H1 (cell line): Measurements from ENCODE around the gene PTPRD. TPM values are rescaled to one million over a fixed set of nuclear protein-coding genes. Genes with fewer than 3 reads are reported as not detected.

Source experiments
- CTCF ChIA-PET: fragments of 300-600 bp; sonication (Branson Sonifier 250); formaldehyde crosslinking; loops from one replicate; lab custom pipeline; 2021; ENCODE audit not compliant: partially characterized antibody; lab: Charles Lee
- POLR2A ChIA-PET: fragments of 300-600 bp; sonication (Branson Sonifier 250); formaldehyde crosslinking; loops from one replicate; lab custom pipeline; 2021; ENCODE audit warnings: inconsistent platforms; ENCODE audit not compliant: partially characterized antibody; lab: Charles Lee
- DNase-seq, 2 experiments: peaks; one replicate each; pipeline versions ENCODE4 v3.0.0 to v3.0.0-alpha.2; 2010 to 2022; ENCODE audit warnings: low spot score in 2 of 2, low read depth in 1 of 2, mixed read lengths in 1 of 2
- FAIRE-seq: peaks from 2 replicates; lab custom pipeline; 2011; peaks lifted over from hg19 to GRCh38; lab: Jason Lieb, UNC
- H2AFZ ChIP-seq: 2 replicates; pipeline ENCODE4 v1.8.1; 2012; ENCODE audit warnings: low read length, inconsistent platforms
- H2AK5ac ChIP-seq: 2 replicates; pipeline ENCODE4 v1.6.1; 2013; ENCODE audit warnings: low read depth, low read length
- H2BK120ac ChIP-seq: replicated peaks from 2 replicates; pipeline ENCODE3; 2013; ENCODE audit warnings: low read depth, low read length, inconsistent platforms
- H2BK12ac ChIP-seq: 2 replicates; pipeline ENCODE4 v1.6.1; 2013; ENCODE audit warnings: low read depth, low read length
- H2BK15ac ChIP-seq: 2 replicates; pipeline ENCODE4 v1.6.1; 2013; ENCODE audit warnings: low read length
- H2BK20ac ChIP-seq: 2 replicates; pipeline ENCODE4 v1.6.1; 2013; ENCODE audit warnings: low read length
- H2BK5ac ChIP-seq: 2 replicates; pipeline ENCODE4 v1.6.1; 2013; ENCODE audit warnings: low read depth, low read length
- H3K14ac ChIP-seq: 2 replicates; pipeline ENCODE4 v1.6.1; 2013; ENCODE audit warnings: inconsistent platforms; ENCODE audit not compliant: insufficient read length
- H3K18ac ChIP-seq: 2 replicates; pipeline ENCODE4 v1.6.1; 2013; ENCODE audit warnings: low read length; ENCODE audit errors: extremely low read depth
- H3K23ac ChIP-seq: 2 replicates; pipeline ENCODE4 v1.6.1; 2013; ENCODE audit warnings: inconsistent platforms; ENCODE audit not compliant: insufficient read length
- H3K23me2 ChIP-seq: 2 replicates; pipeline ENCODE4 v1.6.1; 2013; ENCODE audit warnings: low read depth, low read length
- H3K27ac ChIP-seq: 2 replicates; pipeline ENCODE4 v1.6.1; 2011; ENCODE audit warnings: low read depth, low read length, inconsistent platforms
- H3K27me3 ChIP-seq, 4 experiments: replicated peaks in 1 of 4; 1 replicate in 1 of 4; 2 replicates in 3 of 4; pipeline versions ENCODE4 v1.6.1 to v1.8.1; 2011 to 2013; ENCODE audit warnings: low read length in 3 of 4, mild to moderate bottlenecking in 3 of 4, inconsistent platforms in 2 of 4, mixed read lengths in 2 of 4, moderate library complexity in 1 of 4; ENCODE audit not compliant: control insufficient read depth in 3 of 4, insufficient read depth in 3 of 4; ENCODE audit errors: extremely low read depth in 1 of 4
- H3K36me3 ChIP-seq, 4 experiments: 2 replicates each; pipeline versions ENCODE4 v1.6.1 to v1.8.1; 2011 to 2013; ENCODE audit warnings: mild to moderate bottlenecking in 4 of 4, low read length in 3 of 4, moderate library complexity in 2 of 4, control low read depth in 1 of 4, inconsistent platforms in 1 of 4; ENCODE audit not compliant: insufficient read depth in 4 of 4, control insufficient read depth in 2 of 4
- H3K4ac ChIP-seq: replicated peaks from 2 replicates; pipeline ENCODE3; 2013; ENCODE audit warnings: low read length, low read depth, mixed read lengths, inconsistent platforms; ENCODE audit not compliant: insufficient read length
- H3K4me1 ChIP-seq, 4 experiments: replicated peaks in 1 of 4; 1 replicate in 1 of 4; 2 replicates in 3 of 4; pipeline versions ENCODE4 v1.6.1 to v1.8.1; 2011 to 2013; ENCODE audit warnings: low read length in 3 of 4, inconsistent platforms in 2 of 4, mixed read lengths in 1 of 4; ENCODE audit not compliant: insufficient read depth in 4 of 4, control insufficient read depth in 3 of 4
- H3K4me2 ChIP-seq, 2 experiments: 2 replicates each; pipeline versions ENCODE4 v1.6.1 to v1.8.1; 2011 to 2013; ENCODE audit warnings: low read depth in 2 of 2, low read length in 2 of 2, control low read depth in 1 of 2, inconsistent platforms in 1 of 2, mild to moderate bottlenecking in 1 of 2; ENCODE audit not compliant: insufficient read depth in 1 of 2
- H3K4me3 ChIP-seq, 4 experiments: fragments of 200-600, 300-600 bp in 1 of 4; sonication (generic), shearing (Covaris generic), sonication (Bioruptor Twin) in 1 of 4; 2 replicates each; pipeline versions ENCODE4 v1.5.1 to v1.8.1; 2011 to 2016; ENCODE audit warnings: low read length in 4 of 4, low read depth in 3 of 4, control low read depth in 2 of 4, inconsistent platforms in 2 of 4, mild to moderate bottlenecking in 2 of 4, mixed read lengths in 1 of 4, moderate library complexity in 1 of 4; ENCODE audit not compliant: insufficient read depth in 2 of 4; ENCODE audit errors: extremely low read depth in 1 of 4
- H3K56ac ChIP-seq: replicated peaks from 2 replicates; pipeline ENCODE3; 2013; ENCODE audit warnings: low read depth, mild to moderate bottlenecking, mixed read lengths, low read length, inconsistent platforms; ENCODE audit not compliant: insufficient read length
- H3K79me1 ChIP-seq: 2 replicates; pipeline ENCODE4 v1.6.1; 2013; ENCODE audit warnings: low read depth, low read length, control low read depth
- H3K79me2 ChIP-seq, 2 experiments: 2 replicates each; pipeline versions ENCODE4 v1.6.1 to v1.8.1; 2012 to 2013; ENCODE audit warnings: low read length in 2 of 2, mild to moderate bottlenecking in 2 of 2, inconsistent platforms in 1 of 2; ENCODE audit not compliant: insufficient read depth in 2 of 2, control insufficient read depth in 1 of 2
- H3K9ac ChIP-seq, 4 experiments: replicated peaks in 1 of 4; 1 replicate in 1 of 4; 2 replicates in 3 of 4; pipeline versions ENCODE4 v1.6.1 to v1.8.1; 2011 to 2013; ENCODE audit warnings: low read depth in 3 of 4, low read length in 3 of 4, control low read depth in 2 of 4, mild to moderate bottlenecking in 2 of 4, moderate library complexity in 2 of 4, inconsistent platforms in 1 of 4; ENCODE audit errors: extremely low read depth in 1 of 4
- H3K9me3 ChIP-seq, 2 experiments: 2 replicates each; pipeline versions ENCODE4 v1.6.1 to v1.8.1; 2012 to 2013; ENCODE audit warnings: mild to moderate bottlenecking in 2 of 2, moderate library complexity in 2 of 2, control low read depth in 1 of 2, inconsistent platforms in 1 of 2, low read depth in 1 of 2, low read length in 1 of 2, mixed read lengths in 1 of 2; ENCODE audit not compliant: insufficient read depth in 2 of 2
- H4K20me1 ChIP-seq, 2 experiments: replicated peaks in 1 of 2; 2 replicates each; pipeline versions ENCODE3 to v1.8.1; 2011 to 2013; ENCODE audit warnings: inconsistent platforms in 2 of 2, low read length in 2 of 2, mild to moderate bottlenecking in 1 of 2; ENCODE audit not compliant: insufficient read depth in 2 of 2, control insufficient read depth in 1 of 2
- H4K5ac ChIP-seq: 2 replicates; pipeline ENCODE4 v1.6.1; 2013; ENCODE audit warnings: low read length, low read depth, mixed read lengths, inconsistent platforms; ENCODE audit not compliant: insufficient read length
- H4K8ac ChIP-seq: 2 replicates; pipeline ENCODE4 v1.8.0; 2013; ENCODE audit warnings: mild to moderate bottlenecking, moderate library complexity, low read length, inconsistent platforms; ENCODE audit not compliant: insufficient read depth; ENCODE audit errors: extremely low read depth
- H4K91ac ChIP-seq: replicated peaks from 2 replicates; pipeline ENCODE3; 2013; ENCODE audit warnings: low read length, mixed read lengths, inconsistent platforms; ENCODE audit not compliant: insufficient read length
- ATF3 ChIP-seq: IDR thresholded peaks from 2 replicates; pipeline ENCODE4 v1.6.1; 2011; ENCODE audit warnings: low read depth, mild to moderate bottlenecking, low read length; ENCODE audit not compliant: insufficient read depth
- CTBP2 ChIP-seq: IDR thresholded peaks from 2 replicates; pipeline ENCODE4 v1.7.0; 2011; ENCODE audit warnings: borderline replicate concordance, mild to moderate bottlenecking, moderate library complexity, mixed read lengths, low read length; ENCODE audit not compliant: insufficient read depth, insufficient read length
- GTF2F1 ChIP-seq: IDR thresholded peaks from 2 replicates; pipeline ENCODE4 v1.6.1; 2012; ENCODE audit warnings: low read depth, low read length, improper control_type of control experiment, borderline replicate concordance
- HDAC6 ChIP-seq: IDR thresholded peaks from one replicate; pipeline ENCODE4 v1.7.1; 2012; ENCODE audit warnings: low read depth, mild to moderate bottlenecking, inconsistent platforms, low read length, moderate library complexity
- JUN ChIP-seq: IDR thresholded peaks from 2 replicates; pipeline ENCODE4 v1.6.1; 2011; ENCODE audit warnings: low read depth, mild to moderate bottlenecking, improper control_type of control experiment, low read length
- KDM5A ChIP-seq: fragments of 200-600 bp; IDR thresholded peaks from 2 replicates; pipeline ENCODE4 v1.7.1; 2012; ENCODE audit warnings: mild to moderate bottlenecking, low read length, inconsistent platforms, mixed read lengths
- RFX5 ChIP-seq: IDR thresholded peaks from 2 replicates; pipeline ENCODE4 v1.6.1; 2011; ENCODE audit warnings: low read depth, low read length, improper control_type of control experiment, borderline replicate concordance
- SIN3A ChIP-seq, 2 experiments: IDR thresholded peaks in 1 of 2; conservative IDR thresholded peaks in 1 of 2; 2 replicates each; pipeline ENCODE4 v1.6.1; 2011 to 2012; ENCODE audit warnings: low read length in 2 of 2, improper control_type of control experiment in 1 of 2, low read depth in 1 of 2, mild to moderate bottlenecking in 1 of 2
- SP4 ChIP-seq: IDR thresholded peaks from 2 replicates; pipeline ENCODE4 v1.6.1; 2012; ENCODE audit warnings: low read length, inconsistent platforms
- TEAD4 ChIP-seq: IDR thresholded peaks from 2 replicates; pipeline ENCODE4 v1.6.1; 2012; ENCODE audit warnings: low read depth, low read length, inconsistent platforms, mixed read lengths
- USF2 ChIP-seq: IDR thresholded peaks from 2 replicates; pipeline ENCODE4 v1.6.1; 2011; ENCODE audit warnings: low read length, improper control_type of control experiment
- YY1 ChIP-seq: IDR thresholded peaks from 2 replicates; pipeline ENCODE4 v1.6.1; 2011; ENCODE audit warnings: low read depth, mild to moderate bottlenecking, low read length
- ZNF274 ChIP-seq: IDR thresholded peaks from 2 replicates; pipeline ENCODE4 v1.7.0; 2012; ENCODE audit warnings: low read length, borderline replicate concordance; ENCODE audit errors: extremely low read depth
- WGBS, 2 experiments: shearing (Covaris generic) in 1 of 2; methylation state at CpG; one replicate each; pipeline versions ENCODE4 v1.1.6 to v1.1.7; 2013 to 2015; ENCODE audit warnings: low lambda C conversion rate in 2 of 2, mixed read lengths in 2 of 2, inconsistent platforms in 1 of 2, low coverage in 1 of 2, missing lambda C conversion rate in 1 of 2; ENCODE audit not compliant: insufficient replicate concordance in 2 of 2, insufficient coverage in 1 of 2, insufficient read length in 1 of 2; ENCODE audit errors: extremely low coverage in 1 of 2, missing lambda C conversion rate in 1 of 2; 5-methylcytosine and 5-hydroxymethylcytosine counted together
- polyA plus RNA-seq, 7 experiments: library from polyadenylated mRNA; depleted of rRNA in 3 of 7; stranded (reverse) in 5 of 7; unstranded in 2 of 7; fragments of >200 nt in 5 of 7; fragments of 200-250 nt in 2 of 7; gene quantifications; 1 replicate in 5 of 7; 2 replicates in 1 of 7; 4 replicates in 1 of 7; pipeline versions ENCODE4 v1.2.1 to v1.2.3, GENCODE V29; 2011 to 2013; ENCODE audit warnings: missing spikeins in 2 of 7, mixed read lengths in 2 of 7
- total RNA-seq: library from RNA; stranded (reverse); fragmentation: NEBNext Ultra II Directional; extraction: Animal tissue kit (Norgen Biotek cat#: 25700); gene quantifications from 2 replicates; pipeline ENCODE4 v1.2.1, GENCODE V29; 2021

The PTPRD gene
- total and polyA plus RNA-seq, 2 of the 8 experiments (the other 6 are each of a cell fraction or from before 2014, with no cell fraction given) = 17.2 to 77.0 TPM

GRCh38 chr9:8558176-8558575 lies 2054.6 kb downstream of the PTPRD start:
- H4K8ac ChIP-seq = no peak overlapping the region
- no peak overlapping the region for H3K4me2 ChIP-seq
- no peak overlapping the region for H3K18ac ChIP-seq
- H4K20me1 ChIP-seq = no peaks in the 10 kb centered on the region
- H2BK12ac ChIP-seq = no peak overlapping the region
- no peak overlapping the region for H3K4ac ChIP-seq
- no peak overlapping the region for H3K14ac ChIP-seq
- H2AK5ac ChIP-seq = no peak overlapping the region
- no peaks in the 10 kb centered on the region for H3K79me2 ChIP-seq
- WGBS, 2 experiments = 83% methylated on average over 2 of the region's 2 CpGs; no CpG with 5 or more reads in 1 of the 2 experiments
- H3K27ac ChIP-seq = no peak overlapping the region
- no peaks in the 10 kb centered on the region for H3K36me3 ChIP-seq
- H3K9me3 ChIP-seq = no peaks in the 10 kb centered on the region
- H3K4me1 ChIP-seq = peaks cover 2 to 9% (median 4%) of the 10 kb centered on the region in 4 experiments; a peak in 4 of 7 replicates
- no peak for FAIRE-seq
- no peaks in the 10 kb centered on the region; the same call in 1 of the 2 replicates for H3K79me1 ChIP-seq
- no peak overlapping the region for H2BK5ac ChIP-seq
- POLR2A ChIA-PET = no interaction called here
- no peak overlapping the region for H2BK120ac ChIP-seq
- no peak overlapping the region for H3K4me3 ChIP-seq
- H2AFZ ChIP-seq = no peak overlapping the region
- no peak overlapping the region for H4K91ac ChIP-seq
- no peak overlapping the region for H2BK20ac ChIP-seq
- no peak overlapping the region for H3K56ac ChIP-seq
- H4K5ac ChIP-seq = no peak overlapping the region
- CTCF ChIA-PET = interaction anchor here (1.1 kb wide), 1 partner anchor 12 kb away, joined by 3 read pairs; no protein-coding TSS in a partner anchor
- no peak overlapping the region for H3K9ac ChIP-seq
- no peak overlapping the region for H2BK15ac ChIP-seq
- no peaks in the 10 kb centered on the region for H3K23me2 ChIP-seq
- H3K23ac ChIP-seq = no peak overlapping the region
- no peaks in the 10 kb centered on the region for H3K27me3 ChIP-seq
- DNase-seq = no peak
- TF ChIP-seq SP4 = no peak
- no peak for TF ChIP-seq ZNF274
- no peak for TF ChIP-seq YY1
- no peak for TF ChIP-seq CTBP2
- TF ChIP-seq HDAC6 = no peak
- no peak for TF ChIP-seq USF2
- no peak for TF ChIP-seq GTF2F1
- TF ChIP-seq JUN = no peak
- no peak for TF ChIP-seq ATF3
- TF ChIP-seq TEAD4 = no peak
- no peak for TF ChIP-seq RFX5
- TF ChIP-seq SIN3A (conservative IDR thresholded peaks at IDR 0.05 in 1 of 2, IDR thresholded peaks at IDR 0.05 in 1 of 2; ENCODE audit: low read depth in 1 of 2, low read length in 2 of 2) = no peak
- no peak for TF ChIP-seq KDM5A
